ENCODE measurements around the gene PROKR1.

GRCh38 chr2:68659081-68659480 is 15.7 kb downstream of the PROKR1 start:
- TF ChIP-seq CTCF (IDR thresholded peaks at IDR 0.05) (no peak), POLR2A (IDR thresholded peaks at IDR 0.05) (no peak)
